WTC11 (cell line): ENCODE measurements around the gene AFAP1L2.

Source experiments
- EMX1 ChIP-seq: fragments of 250-450 bp; sonication (Bioruptor Pico); IDR thresholded peaks from 2 replicates; pipeline ENCODE4 v1.8.0; 2021; ENCODE audit warnings: mild to moderate bottlenecking
- ESRRA ChIP-seq: sonication (generic); formaldehyde crosslinking; IDR thresholded peaks from 2 replicates; pipeline ENCODE4 v1.8.1; 2022; ENCODE audit warnings: mild to moderate bottlenecking, missing genetic modification reagents, borderline replicate concordance
- FOXP1 ChIP-seq: sonication (generic); formaldehyde crosslinking; IDR thresholded peaks from 2 replicates; pipeline ENCODE4 v1.8.0; 2022; ENCODE audit warnings: missing genetic modification reagents, mild to moderate bottlenecking, moderate library complexity, borderline replicate concordance
- FOXP4 ChIP-seq: sonication (generic); formaldehyde crosslinking; IDR thresholded peaks from 2 replicates; pipeline ENCODE4 v1.8.0; 2022; ENCODE audit warnings: mild to moderate bottlenecking, missing genetic modification reagents
- NFE2L1 ChIP-seq: sonication (generic); formaldehyde crosslinking; IDR thresholded peaks from 2 replicates; pipeline ENCODE4 v1.8.1; 2023; ENCODE audit warnings: missing genetic modification reagents
- TP53 ChIP-seq: sonication (generic); formaldehyde crosslinking; IDR thresholded peaks from 2 replicates; pipeline ENCODE4 v1.8.1; 2023; ENCODE audit warnings: mild to moderate bottlenecking, missing genetic modification reagents
- TF ChIP-seq, protein P1 (sequence below): sonication (generic); formaldehyde crosslinking; IDR thresholded peaks from 2 replicates; pipeline ENCODE4 v1.8.0; 2022; ENCODE audit warnings: mild to moderate bottlenecking, missing genetic modification reagents
- TF ChIP-seq, protein P2 (sequence below): sonication (generic); formaldehyde crosslinking; IDR thresholded peaks from 2 replicates; pipeline ENCODE4 v1.8.0; 2023; ENCODE audit warnings: missing genetic modification reagents
- TF ChIP-seq, protein P3 (sequence below): sonication (generic); formaldehyde crosslinking; IDR thresholded peaks from 2 replicates; pipeline ENCODE4 v1.8.1; 2022; ENCODE audit warnings: missing genetic modification reagents, borderline replicate concordance
- TF ChIP-seq, protein P4 (sequence below): fragments of 200-600 bp; IDR thresholded peaks from 2 replicates; pipeline ENCODE4 v1.8.0; 2022; ENCODE audit warnings: antibody characterized with exemption
- TF ChIP-seq, protein P5 (sequence below): fragments of 250-450 bp; sonication (Bioruptor Pico); IDR thresholded peaks from 2 replicates; pipeline ENCODE4 v1.9.0; 2021; ENCODE audit warnings: mild to moderate bottlenecking
- TF ChIP-seq, protein P6 (sequence below): sonication (generic); formaldehyde crosslinking; IDR thresholded peaks from 2 replicates; pipeline ENCODE4 v1.8.1; 2023; ENCODE audit warnings: mild to moderate bottlenecking, missing genetic modification reagents, borderline replicate concordance

DNA sequence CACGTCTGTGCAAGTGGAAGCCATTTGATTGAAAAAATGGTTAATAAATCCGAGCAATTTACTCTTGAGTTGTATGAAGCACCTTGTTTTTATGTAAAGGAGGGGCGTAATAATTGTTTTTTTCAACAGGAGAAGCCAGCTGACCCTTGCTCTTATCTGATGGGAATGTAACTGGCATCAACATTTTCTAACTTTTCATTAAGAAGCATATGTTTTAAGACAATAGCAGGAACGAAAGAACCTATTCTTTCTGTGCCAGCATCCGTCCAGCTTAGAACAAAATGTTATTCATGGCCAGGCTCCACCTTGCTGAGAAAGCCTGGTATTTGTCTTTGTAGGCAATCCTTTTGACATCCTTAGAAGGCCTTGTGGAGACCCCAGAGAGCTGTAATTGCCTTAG is 22.2 kb upstream of the AFAP1L2 start:
- TF ChIP-seq NFE2L1 (CRISPR knock-in tag), result no peak
- TF ChIP-seq, protein P1, sequence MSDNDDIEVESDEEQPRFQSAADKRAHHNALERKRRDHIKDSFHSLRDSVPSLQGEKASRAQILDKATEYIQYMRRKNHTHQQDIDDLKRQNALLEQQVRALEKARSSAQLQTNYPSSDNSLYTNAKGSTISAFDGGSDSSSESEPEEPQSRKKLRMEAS (CRISPR knock-in tag), result no peak
- TF ChIP-seq, protein P2, sequence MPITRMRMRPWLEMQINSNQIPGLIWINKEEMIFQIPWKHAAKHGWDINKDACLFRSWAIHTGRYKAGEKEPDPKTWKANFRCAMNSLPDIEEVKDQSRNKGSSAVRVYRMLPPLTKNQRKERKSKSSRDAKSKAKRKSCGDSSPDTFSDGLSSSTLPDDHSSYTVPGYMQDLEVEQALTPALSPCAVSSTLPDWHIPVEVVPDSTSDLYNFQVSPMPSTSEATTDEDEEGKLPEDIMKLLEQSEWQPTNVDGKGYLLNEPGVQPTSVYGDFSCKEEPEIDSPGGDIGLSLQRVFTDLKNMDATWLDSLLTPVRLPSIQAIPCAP (CRISPR knock-in tag), result no peak
- TF ChIP-seq, protein P3, sequence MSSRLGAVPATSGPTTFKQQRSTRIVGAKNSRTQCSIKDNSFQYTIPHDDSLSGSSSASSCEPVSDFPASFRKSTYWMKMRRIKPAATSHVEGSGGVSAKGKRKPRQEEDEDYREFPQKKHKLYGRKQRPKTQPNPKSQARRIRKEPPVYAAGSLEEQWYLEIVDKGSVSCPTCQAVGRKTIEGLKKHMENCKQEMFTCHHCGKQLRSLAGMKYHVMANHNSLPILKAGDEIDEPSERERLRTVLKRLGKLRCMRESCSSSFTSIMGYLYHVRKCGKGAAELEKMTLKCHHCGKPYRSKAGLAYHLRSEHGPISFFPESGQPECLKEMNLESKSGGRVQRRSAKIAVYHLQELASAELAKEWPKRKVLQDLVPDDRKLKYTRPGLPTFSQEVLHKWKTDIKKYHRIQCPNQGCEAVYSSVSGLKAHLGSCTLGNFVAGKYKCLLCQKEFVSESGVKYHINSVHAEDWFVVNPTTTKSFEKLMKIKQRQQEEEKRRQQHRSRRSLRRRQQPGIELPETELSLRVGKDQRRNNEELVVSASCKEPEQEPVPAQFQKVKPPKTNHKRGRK (CRISPR knock-in tag), result no peak
- no peak for TF ChIP-seq ESRRA (CRISPR knock-in tag)
- no peak for TF ChIP-seq EMX1 (CRISPR knock-in tag)
- TF ChIP-seq, protein P4, sequence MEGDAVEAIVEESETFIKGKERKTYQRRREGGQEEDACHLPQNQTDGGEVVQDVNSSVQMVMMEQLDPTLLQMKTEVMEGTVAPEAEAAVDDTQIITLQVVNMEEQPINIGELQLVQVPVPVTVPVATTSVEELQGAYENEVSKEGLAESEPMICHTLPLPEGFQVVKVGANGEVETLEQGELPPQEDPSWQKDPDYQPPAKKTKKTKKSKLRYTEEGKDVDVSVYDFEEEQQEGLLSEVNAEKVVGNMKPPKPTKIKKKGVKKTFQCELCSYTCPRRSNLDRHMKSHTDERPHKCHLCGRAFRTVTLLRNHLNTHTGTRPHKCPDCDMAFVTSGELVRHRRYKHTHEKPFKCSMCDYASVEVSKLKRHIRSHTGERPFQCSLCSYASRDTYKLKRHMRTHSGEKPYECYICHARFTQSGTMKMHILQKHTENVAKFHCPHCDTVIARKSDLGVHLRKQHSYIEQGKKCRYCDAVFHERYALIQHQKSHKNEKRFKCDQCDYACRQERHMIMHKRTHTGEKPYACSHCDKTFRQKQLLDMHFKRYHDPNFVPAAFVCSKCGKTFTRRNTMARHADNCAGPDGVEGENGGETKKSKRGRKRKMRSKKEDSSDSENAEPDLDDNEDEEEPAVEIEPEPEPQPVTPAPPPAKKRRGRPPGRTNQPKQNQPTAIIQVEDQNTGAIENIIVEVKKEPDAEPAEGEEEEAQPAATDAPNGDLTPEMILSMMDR, result no peak
- TF ChIP-seq, protein P5, sequence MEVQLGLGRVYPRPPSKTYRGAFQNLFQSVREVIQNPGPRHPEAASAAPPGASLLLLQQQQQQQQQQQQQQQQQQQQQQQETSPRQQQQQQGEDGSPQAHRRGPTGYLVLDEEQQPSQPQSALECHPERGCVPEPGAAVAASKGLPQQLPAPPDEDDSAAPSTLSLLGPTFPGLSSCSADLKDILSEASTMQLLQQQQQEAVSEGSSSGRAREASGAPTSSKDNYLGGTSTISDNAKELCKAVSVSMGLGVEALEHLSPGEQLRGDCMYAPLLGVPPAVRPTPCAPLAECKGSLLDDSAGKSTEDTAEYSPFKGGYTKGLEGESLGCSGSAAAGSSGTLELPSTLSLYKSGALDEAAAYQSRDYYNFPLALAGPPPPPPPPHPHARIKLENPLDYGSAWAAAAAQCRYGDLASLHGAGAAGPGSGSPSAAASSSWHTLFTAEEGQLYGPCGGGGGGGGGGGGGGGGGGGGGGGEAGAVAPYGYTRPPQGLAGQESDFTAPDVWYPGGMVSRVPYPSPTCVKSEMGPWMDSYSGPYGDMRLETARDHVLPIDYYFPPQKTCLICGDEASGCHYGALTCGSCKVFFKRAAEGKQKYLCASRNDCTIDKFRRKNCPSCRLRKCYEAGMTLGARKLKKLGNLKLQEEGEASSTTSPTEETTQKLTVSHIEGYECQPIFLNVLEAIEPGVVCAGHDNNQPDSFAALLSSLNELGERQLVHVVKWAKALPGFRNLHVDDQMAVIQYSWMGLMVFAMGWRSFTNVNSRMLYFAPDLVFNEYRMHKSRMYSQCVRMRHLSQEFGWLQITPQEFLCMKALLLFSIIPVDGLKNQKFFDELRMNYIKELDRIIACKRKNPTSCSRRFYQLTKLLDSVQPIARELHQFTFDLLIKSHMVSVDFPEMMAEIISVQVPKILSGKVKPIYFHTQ (CRISPR knock-in tag), result no peak
- TF ChIP-seq FOXP1 (CRISPR knock-in tag), result no peak
- TF ChIP-seq, protein P6, sequence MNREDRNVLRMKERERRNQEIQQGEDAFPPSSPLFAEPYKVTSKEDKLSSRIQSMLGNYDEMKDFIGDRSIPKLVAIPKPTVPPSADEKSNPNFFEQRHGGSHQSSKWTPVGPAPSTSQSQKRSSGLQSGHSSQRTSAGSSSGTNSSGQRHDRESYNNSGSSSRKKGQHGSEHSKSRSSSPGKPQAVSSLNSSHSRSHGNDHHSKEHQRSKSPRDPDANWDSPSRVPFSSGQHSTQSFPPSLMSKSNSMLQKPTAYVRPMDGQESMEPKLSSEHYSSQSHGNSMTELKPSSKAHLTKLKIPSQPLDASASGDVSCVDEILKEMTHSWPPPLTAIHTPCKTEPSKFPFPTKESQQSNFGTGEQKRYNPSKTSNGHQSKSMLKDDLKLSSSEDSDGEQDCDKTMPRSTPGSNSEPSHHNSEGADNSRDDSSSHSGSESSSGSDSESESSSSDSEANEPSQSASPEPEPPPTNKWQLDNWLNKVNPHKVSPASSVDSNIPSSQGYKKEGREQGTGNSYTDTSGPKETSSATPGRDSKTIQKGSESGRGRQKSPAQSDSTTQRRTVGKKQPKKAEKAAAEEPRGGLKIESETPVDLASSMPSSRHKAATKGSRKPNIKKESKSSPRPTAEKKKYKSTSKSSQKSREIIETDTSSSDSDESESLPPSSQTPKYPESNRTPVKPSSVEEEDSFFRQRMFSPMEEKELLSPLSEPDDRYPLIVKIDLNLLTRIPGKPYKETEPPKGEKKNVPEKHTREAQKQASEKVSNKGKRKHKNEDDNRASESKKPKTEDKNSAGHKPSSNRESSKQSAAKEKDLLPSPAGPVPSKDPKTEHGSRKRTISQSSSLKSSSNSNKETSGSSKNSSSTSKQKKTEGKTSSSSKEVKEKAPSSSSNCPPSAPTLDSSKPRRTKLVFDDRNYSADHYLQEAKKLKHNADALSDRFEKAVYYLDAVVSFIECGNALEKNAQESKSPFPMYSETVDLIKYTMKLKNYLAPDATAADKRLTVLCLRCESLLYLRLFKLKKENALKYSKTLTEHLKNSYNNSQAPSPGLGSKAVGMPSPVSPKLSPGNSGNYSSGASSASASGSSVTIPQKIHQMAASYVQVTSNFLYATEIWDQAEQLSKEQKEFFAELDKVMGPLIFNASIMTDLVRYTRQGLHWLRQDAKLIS (CRISPR knock-in tag), result no peak
- TF ChIP-seq FOXP4 (CRISPR knock-in tag), result no peak
- no peak for TF ChIP-seq TP53 (CRISPR knock-in tag)
